GM13977 (cell line): Measurements from ENCODE around the gene SLC10A1.

Source experiments
- DNase-seq: peaks from one replicate; pipeline ENCODE4 v3.0.0; 2012; ENCODE audit warnings: low spot score
- CTCF ChIP-seq: IDR thresholded peaks from 2 replicates; pipeline ENCODE4 v1.5.1; 2012; ENCODE audit warnings: mild to moderate bottlenecking, control low read depth; ENCODE audit not compliant: insufficient read depth; ENCODE audit errors: extremely low read depth, missing control alignments
- in situ Hi-C: fragments of 300-500 bp; cut with MboI; formaldehyde crosslinking; loops from one replicate; pipeline ENCODE4 v1.12.0; 2022; ENCODE audit warnings: low sequenced_read_pairs, low pct_unique_long_range_greater_than_20kb, mixed read lengths, inconsistent platforms; ENCODE audit not compliant: unreplicated experiment

Gene SLC10A1

DNA sequence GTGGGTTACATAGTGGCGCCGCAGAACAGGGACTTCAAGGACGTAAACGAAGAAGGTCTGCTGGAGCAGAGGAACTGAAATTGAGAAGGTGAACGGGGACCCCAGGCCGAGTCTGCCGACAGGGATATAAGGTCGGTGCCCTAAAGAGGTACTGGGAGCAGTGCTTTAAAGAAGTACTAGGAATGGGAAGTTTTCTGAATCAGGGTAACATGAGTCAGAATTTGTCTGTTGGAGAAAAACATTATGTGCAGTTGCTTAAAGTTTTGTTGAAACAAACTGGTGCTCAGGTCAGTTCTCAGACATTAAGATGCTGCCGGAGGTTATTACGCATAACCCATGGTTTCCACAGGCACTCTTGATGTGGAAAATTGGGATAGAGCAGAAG lies 14.8 kb upstream of the SLC10A1 start:
- TF ChIP-seq CTCF, result no peak
- no peak for DNase-seq
- in situ Hi-C loops, result loop anchor here (10.0 kb wide), 1 partner anchor 213 kb away; no protein-coding TSS in a partner anchor

- in situ Hi-C loops, result loop anchor here (10.0 kb wide), 1 partner anchor 213 kb away; no protein-coding TSS in a partner anchor
- DNase-seq, result no peak
- no peak for TF ChIP-seq CTCF
Measured at GRCh38 chr14:69811227-69811867, 14.3 kb upstream of the SLC10A1 start.

- TF ChIP-seq CTCF, result no peak
- in situ Hi-C loops, result no loop called here
- no peak for DNase-seq
Measured at GRCh38 chr14:69808919-69809808, 12.1 kb upstream of the SLC10A1 start.

DNA sequence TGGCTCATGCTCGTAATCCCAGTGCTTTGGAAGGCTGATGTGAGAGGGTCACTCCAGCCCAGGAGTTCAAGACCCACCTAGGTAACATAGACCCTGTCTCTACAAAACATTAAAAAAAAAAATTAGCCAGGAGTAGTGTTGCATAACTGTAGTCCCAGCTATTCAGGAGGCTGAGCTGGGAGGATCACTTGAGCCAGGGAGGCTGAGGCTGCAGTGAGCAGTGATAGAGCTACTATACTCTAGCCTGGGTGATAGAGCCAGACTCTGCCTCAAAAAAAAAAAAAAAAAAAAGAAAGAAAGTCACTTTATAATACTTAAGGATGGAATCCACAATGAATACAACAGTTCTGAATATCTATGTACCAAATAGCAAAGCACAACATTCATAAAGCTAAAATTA lies 10.2 kb upstream of the SLC10A1 start:
- in situ Hi-C loops, result no loop called here
- no peak for DNase-seq
- TF ChIP-seq CTCF, result no peak

GRCh38 chr14:69804902-69805301 lies 7.9 kb upstream of the SLC10A1 start:
- no peak for TF ChIP-seq CTCF
- in situ Hi-C loops, result no loop called here

GRCh38 chr14:69803753-69804152 lies 6.7 kb upstream of the SLC10A1 start:
- no peak for TF ChIP-seq CTCF
- in situ Hi-C loops, result no loop called here
- DNase-seq, result no peak

More at GRCh38 chr14:69804902-69805301, 7.9 kb upstream of the SLC10A1 start:
- no peak for DNase-seq
